B cell (primary cell): ENCODE results near the gene LRP5. TPM values are rescaled to one million over a fixed set of nuclear protein-coding genes. Genes with fewer than 3 reads are reported as not detected.
A peak's percentile ranks its signal among the peaks of the same experiment; 100 is the strongest.
"Not testable (repeated sequence)": the region's sequence is repeated elsewhere in the genome, so short reads cannot be mapped to it uniquely, and the experiment has no call there.

ENCODE experiments used
- ATAC-seq: fragments of 200-7000 bp; cut with Tn5 transposase; one replicate; pipeline ENCODE4 v1.10.0; 2021; ENCODE audit warnings: low read depth, mild to moderate bottlenecking, moderate number of reproducible peaks, moderate library complexity
- CTCF ChIA-PET: fragments of 350-600 bp; sonication (Branson Sonifier 250); formaldehyde crosslinking; loops from one replicate; lab custom pipeline; 2021; ENCODE audit warnings: antibody characterized with exemption, inconsistent platforms; lab: Charles Lee
- POLR2A ChIA-PET: fragments of 350-600 bp; sonication (Branson Sonifier 250); formaldehyde crosslinking; loops from one replicate; lab custom pipeline; 2021; ENCODE audit warnings: antibody characterized with exemption; lab: Charles Lee
- DNase-seq: peaks from one replicate; pipeline ENCODE4 v3.0.0; 2013
- H2AFZ ChIP-seq: 2 replicates; pipeline ENCODE4 v1.6.1; 2012; ENCODE audit warnings: mild to moderate bottlenecking, low read depth, low read length; ENCODE audit not compliant: insufficient read depth, poor library complexity, severe bottlenecking
- H3K27ac ChIP-seq, 2 donors: 1 replicate in 1 of 2; 2 replicates in 1 of 2; pipeline ENCODE4 v1.5.1; 2012 to 2013; ENCODE audit warnings: low read length in 2 of 2, mild to moderate bottlenecking in 2 of 2, moderate library complexity in 1 of 2
- H3K27me3 ChIP-seq, 4 experiments: fragments of 200-600 bp in 1 of 4; sonication (generic) in 1 of 4; replicated peaks in 1 of 4; 1 replicate in 2 of 4; 2 replicates in 2 of 4; pipeline versions ENCODE4 v1.6.1 to v1.7.0; 2013 to 2016; ENCODE audit warnings: low read length in 3 of 4, mild to moderate bottlenecking in 2 of 4, mixed read lengths in 1 of 4, moderate library complexity in 1 of 4; ENCODE audit not compliant: insufficient read depth in 4 of 4, control insufficient read depth in 3 of 4; ENCODE audit errors: control extremely low read depth in 1 of 4
- H3K36me3 ChIP-seq, 2 experiments: replicated peaks in 1 of 2; 1 replicate in 1 of 2; 2 replicates in 1 of 2; pipeline versions ENCODE4 v1.6.1 to v1.7.1; 2013; ENCODE audit warnings: low read length in 1 of 2; ENCODE audit not compliant: insufficient read depth in 2 of 2, control insufficient read depth in 1 of 2; ENCODE audit errors: control extremely low read depth in 1 of 2, extremely low read depth in 1 of 2
- H3K4me1 ChIP-seq, 2 donors: fragments of 200-600 bp in 1 of 2; sonication (generic) in 1 of 2; 1 replicate in 1 of 2; 2 replicates in 1 of 2; pipeline versions ENCODE4 v1.5.1 to v1.6.1; 2013 to 2017; ENCODE audit warnings: low read length in 2 of 2; ENCODE audit not compliant: control insufficient read depth in 2 of 2, insufficient read depth in 2 of 2
- H3K4me2 ChIP-seq: replicated peaks from 2 replicates; pipeline ENCODE3; 2012; ENCODE audit warnings: mild to moderate bottlenecking, low read depth, low read length; ENCODE audit not compliant: poor library complexity, severe bottlenecking
- H3K4me3 ChIP-seq, 5 experiments: fragments of 200-600 bp in 1 of 5; sonication (generic) in 1 of 5; 1 replicate in 3 of 5; 2 replicates in 2 of 5; pipeline versions ENCODE4 v1.5.1 to v1.7.0; 2011 to 2016; ENCODE audit warnings: low read length in 4 of 5, mild to moderate bottlenecking in 4 of 5, low read depth in 2 of 5, control low read depth in 1 of 5, moderate library complexity in 1 of 5; ENCODE audit not compliant: insufficient read depth in 1 of 5; ENCODE audit errors: control extremely low read depth in 1 of 5, extremely low read depth in 1 of 5
- H3K79me2 ChIP-seq: fragments of 200-600 bp; sonication (generic); one replicate; pipeline ENCODE4 v1.6.0; 2016; ENCODE audit warnings: low read length; ENCODE audit not compliant: control insufficient read depth, insufficient read depth
- H3K9ac ChIP-seq: fragments of 200-600 bp; sonication (generic); 2 replicates; pipeline ENCODE4 v1.6.1; 2017; ENCODE audit warnings: mild to moderate bottlenecking, low read length, moderate library complexity
- H3K9me3 ChIP-seq, 3 donors: one replicate each; pipeline versions ENCODE4 v1.6.1 to v1.7.1; 2013; ENCODE audit warnings: low read length in 2 of 3; ENCODE audit not compliant: control insufficient read depth in 2 of 3, insufficient read depth in 1 of 3; ENCODE audit errors: control extremely low read depth in 1 of 3
- H4K20me1 ChIP-seq: 2 replicates; pipeline ENCODE4 v1.6.0; 2012; ENCODE audit warnings: mild to moderate bottlenecking, low read length; ENCODE audit not compliant: insufficient read depth, control insufficient read depth, poor library complexity, severe bottlenecking
- H3K27ac Mint-ChIP-seq: one replicate; pipeline ENCODE4 v1.8.0; 2021; ENCODE audit warnings: mixed read lengths
- H3K27me3 Mint-ChIP-seq: one replicate; pipeline ENCODE4 v1.8.0; 2021; ENCODE audit warnings: mixed read lengths
- H3K4me1 Mint-ChIP-seq: one replicate; pipeline ENCODE4 v1.8.0; 2021; ENCODE audit warnings: mixed read lengths
- H3K4me3 Mint-ChIP-seq: one replicate; pipeline ENCODE4 v1.8.0; 2021; ENCODE audit warnings: mixed read lengths
- H3K9me3 Mint-ChIP-seq: one replicate; pipeline ENCODE4 v1.8.0; 2022; ENCODE audit warnings: mixed read lengths; ENCODE audit not compliant: insufficient read depth
- CTCF ChIP-seq: fragments of 200-600 bp; IDR thresholded peaks from one replicate; pipeline ENCODE4 v1.8.0; 2022; ENCODE audit warnings: antibody characterized with exemption, mild to moderate bottlenecking
- EZH2 ChIP-seq: IDR thresholded peaks from 2 replicates; pipeline ENCODE4 v1.6.1; 2012; ENCODE audit warnings: borderline replicate concordance, low read depth, mild to moderate bottlenecking, moderate library complexity, low read length; ENCODE audit not compliant: insufficient read depth, poor library complexity, severe bottlenecking
- WGBS: methylation state at CpG from one replicate; pipeline ENCODE4 v1.1.5; 2013; ENCODE audit warnings: missing lambda C conversion rate; ENCODE audit not compliant: insufficient coverage; 5-methylcytosine and 5-hydroxymethylcytosine counted together
- intact Hi-C: fragments of 100-400 bp; cut with micrococcal nuclease; formaldehyde crosslinking; loops from one replicate; pipeline ENCODE4 v1.10.0; 2022
- polyA plus RNA-seq: library from polyadenylated mRNA; depleted of rRNA; stranded (reverse); fragments of >200 nt; gene quantifications from 2 replicates; pipeline ENCODE4 v1.2.3, GENCODE V29; 2012
- total RNA-seq, 2 donors: library from RNA; stranded (reverse); fragments of 120-200 nt in 1 of 2; gene quantifications; 1 replicate in 1 of 2; 2 replicates in 1 of 2; pipeline versions ENCODE4 v1.2.3 to v1.2.4, GENCODE V29; 2013 to 2022

LRP5 gene
- total and polyA plus RNA-seq, 2 donors (not counting 1 experiment from before 2014, with no cell fraction given): 2.4 to 13.9 TPM

DNA sequence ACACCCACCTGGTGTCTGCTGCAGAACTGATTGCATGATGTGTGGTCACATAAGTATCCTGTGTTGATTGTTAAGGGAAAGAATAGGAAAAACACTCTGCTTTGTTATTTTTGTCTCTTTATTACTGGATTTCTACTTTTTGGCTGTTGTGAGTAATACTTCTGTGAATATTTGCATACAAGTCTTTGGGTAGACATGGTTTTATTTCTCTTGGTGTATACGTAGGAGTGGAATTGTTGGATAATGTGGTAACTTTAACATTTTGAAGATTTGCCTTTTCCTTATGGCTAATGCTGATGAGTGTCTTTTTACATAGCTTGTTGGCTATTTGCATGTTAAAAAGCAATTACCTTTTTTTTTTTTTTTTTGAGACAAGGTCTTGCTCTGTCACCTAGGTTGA, 161.3 kb downstream of the LRP5 start:
- DNase-seq: no peak

DNA sequence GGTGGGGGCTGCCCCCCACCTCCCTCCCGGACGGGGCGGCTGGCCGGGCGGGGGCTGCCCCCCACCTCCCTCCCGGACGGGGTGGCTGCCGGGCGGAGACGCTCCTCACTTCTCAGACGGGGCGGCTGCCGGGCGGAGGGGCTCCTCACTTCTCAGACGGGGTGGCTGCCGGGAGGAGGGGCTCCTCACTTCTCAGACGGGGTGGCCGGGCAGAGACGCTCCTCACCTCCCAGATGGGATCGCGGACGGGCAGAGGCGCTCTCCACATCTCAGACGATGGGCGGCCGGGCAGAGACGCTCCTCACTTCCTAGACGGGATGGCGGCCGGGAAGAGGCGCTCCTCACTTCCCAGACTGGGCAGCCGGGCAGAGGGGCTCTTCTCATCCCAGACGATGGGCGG, 163.2 kb downstream of the LRP5 start:
- WGBS: 99% methylated on average over 31 of the region's 34 CpGs
- H3K9ac ChIP-seq, H3K27me3 Mint-ChIP-seq, H3K9me3 Mint-ChIP-seq, H3K4me2 ChIP-seq, H3K27ac Mint-ChIP-seq, H3K27me3 ChIP-seq, DNase-seq, H3K4me3 ChIP-seq, H3K36me3 ChIP-seq, ATAC-seq, H3K9me3 ChIP-seq, CTCF ChIA-PET, H3K4me3 Mint-ChIP-seq, intact Hi-C loops, POLR2A ChIA-PET, H2AFZ ChIP-seq, H3K27ac ChIP-seq: not testable (repeated sequence)
- peaks cover 38 to 42% of the 10 kb centered on the region in 2 donors for H3K4me1 ChIP-seq
- H3K4me1 Mint-ChIP-seq: peaks cover 67% of the 10 kb centered on the region
- peaks cover 79% of the 10 kb centered on the region for H4K20me1 ChIP-seq
- H3K79me2 ChIP-seq: peaks cover 83% of the 10 kb centered on the region

More for the DNA sequence above, 161.3 kb downstream of the LRP5 start:
- Histone ChIP-seq H3K27me3 (no peaks in the 10 kb centered on the region), H4K20me1 (peaks cover 79% of the 10 kb centered on the region), H3K36me3 (peaks cover 3 to 10% of the 10 kb centered on the region in 2 experiments), H3K4me1 (peaks cover 53 to 54% of the 10 kb centered on the region in 2 donors), H3K9me3 (peaks cover 0 to 5% (median 0%) of the 10 kb centered on the region in 3 donors), H3K27ac (peak overlapping the region in 1 of 2 donors; percentile 17), H3K4me2 (peak overlapping the region; percentile 24), H3K9ac (no peak overlapping the region), H3K79me2 (peaks cover 83% of the 10 kb centered on the region), H3K4me3 (no peak overlapping the region), H2AFZ (no peak overlapping the region)
- intact Hi-C loops: no loop called here
- ChIA-PET CTCF (interaction anchor here (0.7 kb wide), 1 partner anchor 11 kb away, joined by 4 read pairs; no protein-coding TSS in a partner anchor), POLR2A (interaction anchor here (0.6 kb wide), 1 partner anchor 15 kb away, joined by 3 read pairs; no protein-coding TSS in a partner anchor)
- ATAC-seq: no peak
- Mint-ChIP-seq H3K27me3 (no peaks in the 10 kb centered on the region), H3K4me1 (peaks cover 71% of the 10 kb centered on the region), H3K27ac (peak overlapping the region; percentile 2), H3K9me3 (no peaks in the 10 kb centered on the region), H3K4me3 (peak overlapping the region; percentile 8)
- WGBS: 83% methylated on average over 1 of the region's 1 CpG
- TF ChIP-seq CTCF: no peak
- TF ChIP-seq EZH2: no peak
